ENCODE measurements around the gene TIMM22.

TIMM22 gene

GRCh38 chr17:975371-975915 is 21.5 kb upstream of the TIMM22 start:
- Histone ChIP-seq H3K27me3 (replicated peaks; ENCODE audit: control insufficient read depth, insufficient read depth, low read length) (peaks cover 3% of the 10 kb centered on the region), H3K36me3 (ENCODE audit: control insufficient read depth, insufficient read depth, low read length) (no peaks in the 10 kb centered on the region), H3K4me3 (replicated peaks; ENCODE audit: low read depth, low read length) (no peak overlapping the region)
- DNase-seq (ENCODE audit: extremely low read depth, insufficient read length) = no peak
- no peak for TF ChIP-seq CTCF (IDR thresholded peaks at IDR 0.05; ENCODE audit: insufficient read depth, low read length, poor library complexity, severe bottlenecking)

DNA sequence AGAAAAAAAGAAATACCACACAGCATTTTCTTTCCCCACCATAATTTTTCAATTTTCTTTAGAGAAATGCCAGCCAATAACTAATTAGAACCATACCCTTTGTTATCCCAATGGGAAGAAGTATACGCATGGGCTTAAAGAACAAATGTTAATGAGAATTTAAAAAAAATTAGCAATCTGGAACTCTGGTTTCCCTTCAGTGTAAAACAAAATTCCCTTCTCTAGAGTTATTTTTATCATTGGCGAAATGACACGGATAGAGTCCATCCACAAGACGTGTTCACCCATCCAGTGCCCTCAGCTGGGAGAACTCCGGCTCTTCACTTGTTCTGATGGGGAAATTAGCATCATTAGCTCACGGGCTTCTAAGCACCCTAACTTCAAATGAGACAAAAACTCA is 20.6 kb upstream of the TIMM22 start:
- DNase-seq (ENCODE audit: extremely low read depth, insufficient read length) = no peak
- no peaks in the 10 kb centered on the region for H3K36me3 ChIP-seq (ENCODE audit: control insufficient read depth, insufficient read depth, low read length)
- no peak for TF ChIP-seq CTCF (IDR thresholded peaks at IDR 0.05; ENCODE audit: insufficient read depth, low read length, poor library complexity, severe bottlenecking)
- H3K27me3 ChIP-seq (replicated peaks; ENCODE audit: control insufficient read depth, insufficient read depth, low read length) = peaks cover 3% of the 10 kb centered on the region
- H3K4me3 ChIP-seq (replicated peaks; ENCODE audit: low read depth, low read length) = no peak overlapping the region

DNA sequence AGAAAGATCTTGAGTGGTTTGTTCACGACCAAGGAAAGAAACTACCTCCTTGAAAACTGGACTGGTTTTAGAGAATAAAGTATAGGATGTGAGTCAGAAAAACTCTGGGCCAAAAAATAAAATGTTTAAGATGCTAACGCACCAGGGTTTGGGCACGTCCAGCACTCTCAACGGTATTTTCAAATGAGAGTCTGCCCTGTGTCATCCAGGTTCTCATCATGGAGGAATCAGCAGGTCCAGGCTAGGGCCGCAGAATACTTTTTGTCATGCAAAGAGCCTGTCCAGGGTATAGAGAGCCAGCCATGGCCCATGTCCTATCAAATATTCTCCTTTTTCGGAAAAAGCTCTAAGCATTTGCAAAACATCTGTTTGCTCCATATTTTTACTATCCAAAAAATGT is 19.8 kb upstream of the TIMM22 start:
- TF ChIP-seq CTCF (IDR thresholded peaks at IDR 0.05; ENCODE audit: insufficient read depth, low read length, poor library complexity, severe bottlenecking) = no peak
- no peak for DNase-seq (ENCODE audit: extremely low read depth, insufficient read length)
- Histone ChIP-seq H3K36me3 (ENCODE audit: control insufficient read depth, insufficient read depth, low read length) (no peaks in the 10 kb centered on the region), H3K4me3 (replicated peaks; ENCODE audit: low read depth, low read length) (no peak overlapping the region), H3K27me3 (replicated peaks; ENCODE audit: control insufficient read depth, insufficient read depth, low read length) (peaks cover 3% of the 10 kb centered on the region)

GRCh38 chr17:978103-979093 is 18.5 kb upstream of the TIMM22 start:
- H3K4me3 ChIP-seq (replicated peaks; ENCODE audit: low read depth, low read length) = no peak overlapping the region; the same call in 1 of the 2 replicates
- no peak for DNase-seq (ENCODE audit: extremely low read depth, insufficient read length)
- no peak for TF ChIP-seq CTCF (IDR thresholded peaks at IDR 0.05; ENCODE audit: insufficient read depth, low read length, poor library complexity, severe bottlenecking)
- peaks cover 3% of the 10 kb centered on the region for H3K27me3 ChIP-seq (replicated peaks; ENCODE audit: control insufficient read depth, insufficient read depth, low read length)
- H3K36me3 ChIP-seq (ENCODE audit: control insufficient read depth, insufficient read depth, low read length) = no peaks in the 10 kb centered on the region

DNA sequence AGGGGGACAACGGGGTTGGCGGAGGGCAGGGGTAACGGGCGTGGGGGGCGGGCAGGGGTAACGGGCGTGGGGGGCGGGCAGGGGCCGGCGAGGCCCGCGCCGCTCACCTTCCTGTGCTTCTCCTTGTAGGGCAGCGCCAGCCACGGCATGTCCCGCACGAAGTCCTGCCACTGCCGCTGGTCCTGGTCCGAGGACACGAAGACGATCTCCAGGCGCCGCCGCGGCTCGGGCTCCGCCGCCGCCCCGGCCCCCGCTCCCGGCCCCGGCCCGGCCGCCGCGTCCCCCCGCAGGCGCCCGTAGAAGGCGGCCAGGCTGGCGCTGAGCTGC is 17.8 kb upstream of the TIMM22 start:
- H3K36me3 ChIP-seq (ENCODE audit: control insufficient read depth, insufficient read depth, low read length) = no peaks in the 10 kb centered on the region
- peaks cover 3% of the 10 kb centered on the region for H3K27me3 ChIP-seq (replicated peaks; ENCODE audit: control insufficient read depth, insufficient read depth, low read length)
- H3K4me3 ChIP-seq (replicated peaks; ENCODE audit: low read depth, low read length) = peak overlapping the region; percentile 56; the same call in 1 of the 2 replicates
- TF ChIP-seq CTCF (IDR thresholded peaks at IDR 0.05; ENCODE audit: insufficient read depth, low read length, poor library complexity, severe bottlenecking) = no peak
- no peak for DNase-seq (ENCODE audit: extremely low read depth, insufficient read length)
